ENCODE results near the gene BMPR1A.

DNA sequence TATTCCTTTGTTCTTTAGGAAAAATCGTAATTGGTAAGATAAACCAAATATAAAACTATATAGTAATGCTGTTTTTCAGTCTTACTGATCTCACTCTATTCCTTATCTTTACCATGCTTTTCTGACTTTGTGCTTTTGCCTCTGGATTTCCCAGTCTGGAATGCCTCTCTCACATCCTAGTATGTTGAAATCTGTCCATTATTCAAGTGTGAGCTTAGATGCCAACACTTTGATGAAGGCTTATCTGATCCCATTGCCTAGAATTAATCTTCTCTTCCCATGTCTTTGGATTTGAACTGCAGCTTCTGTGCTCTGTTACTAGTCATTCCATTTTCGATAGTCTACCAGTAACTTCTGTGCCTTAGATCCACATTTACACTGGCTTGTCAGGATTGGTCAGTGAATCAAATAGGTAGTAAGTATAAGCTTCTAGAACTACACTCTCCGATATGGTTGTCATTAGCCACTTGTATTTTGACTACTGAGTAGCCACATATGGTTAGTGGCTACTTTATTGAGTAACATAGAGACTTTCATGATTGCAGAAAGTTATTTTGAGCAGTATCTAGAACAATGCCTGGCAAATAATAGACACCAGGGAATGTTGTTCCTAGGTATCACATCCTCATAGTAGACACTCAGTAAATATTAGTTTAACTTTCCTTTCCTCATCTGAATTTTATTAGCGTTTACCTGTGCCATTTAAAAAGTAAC is 92.9 kb downstream of the BMPR1A start:
- TF ChIP-seq, protein P1, sequence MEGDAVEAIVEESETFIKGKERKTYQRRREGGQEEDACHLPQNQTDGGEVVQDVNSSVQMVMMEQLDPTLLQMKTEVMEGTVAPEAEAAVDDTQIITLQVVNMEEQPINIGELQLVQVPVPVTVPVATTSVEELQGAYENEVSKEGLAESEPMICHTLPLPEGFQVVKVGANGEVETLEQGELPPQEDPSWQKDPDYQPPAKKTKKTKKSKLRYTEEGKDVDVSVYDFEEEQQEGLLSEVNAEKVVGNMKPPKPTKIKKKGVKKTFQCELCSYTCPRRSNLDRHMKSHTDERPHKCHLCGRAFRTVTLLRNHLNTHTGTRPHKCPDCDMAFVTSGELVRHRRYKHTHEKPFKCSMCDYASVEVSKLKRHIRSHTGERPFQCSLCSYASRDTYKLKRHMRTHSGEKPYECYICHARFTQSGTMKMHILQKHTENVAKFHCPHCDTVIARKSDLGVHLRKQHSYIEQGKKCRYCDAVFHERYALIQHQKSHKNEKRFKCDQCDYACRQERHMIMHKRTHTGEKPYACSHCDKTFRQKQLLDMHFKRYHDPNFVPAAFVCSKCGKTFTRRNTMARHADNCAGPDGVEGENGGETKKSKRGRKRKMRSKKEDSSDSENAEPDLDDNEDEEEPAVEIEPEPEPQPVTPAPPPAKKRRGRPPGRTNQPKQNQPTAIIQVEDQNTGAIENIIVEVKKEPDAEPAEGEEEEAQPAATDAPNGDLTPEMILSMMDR (IDR thresholded peaks at IDR 0.05), result no peak
- no peak for TF ChIP-seq POLR2A (IDR thresholded peaks at IDR 0.05)

Measured in right lobe of liver (tissue), 4 donors.